ENCODE results near the gene CYP39A1. TPM values are rescaled to one million over a fixed set of nuclear protein-coding genes. Genes with fewer than 3 reads are reported as not detected.

Gene CYP39A1
- total RNA-seq, 1 donor from 2014 or later: 1.4 TPM

DNA sequence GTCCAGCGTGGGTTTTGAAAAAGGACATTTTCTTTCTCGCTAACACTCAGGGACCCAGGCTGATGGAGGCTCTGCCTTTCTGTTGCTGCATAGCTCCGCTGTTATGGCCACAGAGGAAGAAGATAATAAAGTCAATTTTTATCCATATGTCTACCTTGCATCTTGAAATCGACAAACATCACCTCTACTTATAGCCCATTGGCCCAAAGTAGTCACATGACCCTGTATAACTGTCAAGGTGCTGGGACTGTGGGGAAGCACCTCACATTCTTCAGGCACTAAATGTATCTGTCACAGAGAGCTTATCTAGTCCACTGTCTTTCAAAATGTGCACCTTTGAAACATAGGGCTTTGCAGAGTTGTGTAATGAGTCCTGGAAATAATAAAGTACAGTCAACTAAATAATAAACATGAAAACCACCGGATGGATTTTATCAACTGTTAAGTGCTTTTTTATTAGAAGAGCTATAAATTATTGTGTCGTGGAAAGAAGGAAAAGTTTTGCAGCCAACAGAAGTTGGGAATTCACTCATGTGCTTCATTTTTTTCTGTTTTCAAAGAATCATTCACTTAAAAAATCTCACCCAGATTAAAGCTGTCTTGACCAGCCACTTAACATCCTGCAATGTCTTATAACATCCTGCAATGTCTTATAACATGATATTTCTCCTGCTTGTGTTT lies 113.7 kb downstream of the CYP39A1 start:
- TF ChIP-seq, protein P1, sequence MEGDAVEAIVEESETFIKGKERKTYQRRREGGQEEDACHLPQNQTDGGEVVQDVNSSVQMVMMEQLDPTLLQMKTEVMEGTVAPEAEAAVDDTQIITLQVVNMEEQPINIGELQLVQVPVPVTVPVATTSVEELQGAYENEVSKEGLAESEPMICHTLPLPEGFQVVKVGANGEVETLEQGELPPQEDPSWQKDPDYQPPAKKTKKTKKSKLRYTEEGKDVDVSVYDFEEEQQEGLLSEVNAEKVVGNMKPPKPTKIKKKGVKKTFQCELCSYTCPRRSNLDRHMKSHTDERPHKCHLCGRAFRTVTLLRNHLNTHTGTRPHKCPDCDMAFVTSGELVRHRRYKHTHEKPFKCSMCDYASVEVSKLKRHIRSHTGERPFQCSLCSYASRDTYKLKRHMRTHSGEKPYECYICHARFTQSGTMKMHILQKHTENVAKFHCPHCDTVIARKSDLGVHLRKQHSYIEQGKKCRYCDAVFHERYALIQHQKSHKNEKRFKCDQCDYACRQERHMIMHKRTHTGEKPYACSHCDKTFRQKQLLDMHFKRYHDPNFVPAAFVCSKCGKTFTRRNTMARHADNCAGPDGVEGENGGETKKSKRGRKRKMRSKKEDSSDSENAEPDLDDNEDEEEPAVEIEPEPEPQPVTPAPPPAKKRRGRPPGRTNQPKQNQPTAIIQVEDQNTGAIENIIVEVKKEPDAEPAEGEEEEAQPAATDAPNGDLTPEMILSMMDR (IDR thresholded peaks at IDR 0.05): no peak
- Histone ChIP-seq H3K36me3 (no peaks in the 10 kb centered on the region), H3K27ac (no peak overlapping the region), H3K4me3 (no peak overlapping the region), H3K4me1 (no peaks in the 10 kb centered on the region), H3K9me3 (peaks cover 0 to 2% of the 10 kb centered on the region in 2 donors), H3K27me3 (no peaks in the 10 kb centered on the region)
- intact Hi-C loops (cut with DNase I): no loop called here
- no peak for DNase-seq (ENCODE audit: low spot score in 2 of 2)

GRCh38 chr6:46530896-46531295 lies 121.7 kb downstream of the CYP39A1 start:
- peak overlapping the region; percentile 10 to 46 for H3K27ac ChIP-seq
- no peaks in the 10 kb centered on the region for H3K9me3 ChIP-seq
- TF ChIP-seq, protein P1 (IDR thresholded peaks at IDR 0.05): no peak
- H3K4me1 ChIP-seq: peaks cover 4% of the 10 kb centered on the region in 2 donors
- intact Hi-C loops (cut with DNase I): loop anchor here (5.0 kb wide), 1 partner anchor 56 kb away; no protein-coding TSS in a partner anchor
- no peaks in the 10 kb centered on the region for H3K27me3 ChIP-seq
- H3K4me3 ChIP-seq: no peak overlapping the region
- H3K36me3 ChIP-seq: no peaks in the 10 kb centered on the region
- no peak for DNase-seq (ENCODE audit: low spot score in 2 of 2)

GRCh38 chr6:46528961-46529750 lies 123.5 kb downstream of the CYP39A1 start:
- peak overlapping the region; percentile 10 to 46 for H3K27ac ChIP-seq
- TF ChIP-seq, protein P1 (IDR thresholded peaks at IDR 0.05): no peak

DNA sequence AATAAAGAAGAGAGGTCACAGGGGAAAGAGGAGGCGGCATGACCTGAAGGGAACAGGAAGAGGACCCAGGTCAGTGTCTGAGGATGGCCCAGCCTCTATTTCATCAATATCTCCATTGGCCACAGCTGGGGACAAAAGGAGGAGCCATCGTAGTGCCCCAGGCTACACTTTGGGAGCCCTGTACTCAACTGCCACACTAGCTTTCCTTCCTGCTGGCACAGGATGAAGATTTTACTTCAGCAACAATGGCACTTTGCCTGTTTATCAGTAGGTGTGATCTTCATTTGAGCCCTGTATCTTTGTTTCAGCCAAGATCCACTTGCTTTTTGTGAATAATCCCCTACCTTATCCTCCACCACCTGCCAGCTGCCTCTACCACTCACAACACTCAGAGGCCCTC lies 126.0 kb downstream of the CYP39A1 start:
- no peaks in the 10 kb centered on the region for H3K27me3 ChIP-seq
- no peaks in the 10 kb centered on the region for H3K9me3 ChIP-seq
- TF ChIP-seq, protein P1 (IDR thresholded peaks at IDR 0.05): no peak
- H3K36me3 ChIP-seq: no peaks in the 10 kb centered on the region
- intact Hi-C loops (cut with DNase I): no loop called here
- peaks cover 4 to 13% of the 10 kb centered on the region in 2 donors for H3K4me1 ChIP-seq
- H3K4me3 ChIP-seq: no peak overlapping the region
- no peak for DNase-seq (ENCODE audit: low spot score in 2 of 2)
- H3K27ac ChIP-seq: peak overlapping the region; percentile 44 to 46

More at GRCh38 chr6:46528961-46529750, 123.5 kb downstream of the CYP39A1 start:
- peaks cover 4% of the 10 kb centered on the region in 2 donors for H3K4me1 ChIP-seq
- DNase-seq (ENCODE audit: low spot score in 2 of 2): no peak
- no peak overlapping the region for H3K4me3 ChIP-seq
- H3K27me3 ChIP-seq: no peaks in the 10 kb centered on the region
- H3K9me3 ChIP-seq: no peaks in the 10 kb centered on the region
- H3K36me3 ChIP-seq: no peaks in the 10 kb centered on the region
- intact Hi-C loops (cut with DNase I): no loop called here

DNA sequence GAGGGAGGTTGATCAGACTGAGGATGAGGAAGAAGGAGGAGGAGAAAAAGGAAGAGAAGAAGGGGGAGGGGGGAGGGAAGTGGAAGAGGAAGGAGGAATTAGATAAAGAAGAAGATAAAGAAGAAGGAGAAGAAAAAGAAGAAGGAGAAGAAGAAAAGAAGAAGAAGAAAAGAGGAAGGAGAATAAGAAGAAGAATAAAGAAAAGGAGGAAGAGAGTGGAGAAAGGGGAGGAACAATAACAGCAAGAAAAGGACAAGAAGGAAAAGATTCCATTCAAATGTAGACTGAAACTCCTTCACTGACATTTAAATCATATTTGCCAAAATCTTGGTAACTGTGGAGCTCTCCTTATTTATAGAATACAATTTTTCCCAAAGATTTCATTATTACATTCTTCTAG lies 127.0 kb downstream of the CYP39A1 start:
- Histone ChIP-seq H3K9me3 (no peaks in the 10 kb centered on the region), H3K4me3 (no peak overlapping the region), H3K27ac (peak overlapping the region in 1 of 2 donors; percentile 44), H3K4me1 (peaks cover 6 to 17% of the 10 kb centered on the region in 2 donors), H3K27me3 (no peaks in the 10 kb centered on the region), H3K36me3 (no peaks in the 10 kb centered on the region)
- DNase-seq (ENCODE audit: low spot score in 2 of 2): no peak
- TF ChIP-seq, protein P1 (IDR thresholded peaks at IDR 0.05): no peak
- intact Hi-C loops (cut with DNase I): no loop called here
